ENCODE results near the gene SLC39A11. TPM values are rescaled to one million over a fixed set of nuclear protein-coding genes. Genes with fewer than 3 reads are reported as not detected.
A peak's percentile ranks its signal among the peaks of the same experiment; 100 is the strongest.

SLC39A11 gene
- total and polyA plus RNA-seq, 2 of the 13 experiments (the other 11 are each of a cell fraction or from before 2014, with no cell fraction given) = 17.2 to 31.5 TPM

GRCh38 chr17:72665852-72666851 lies 426.3 kb downstream of the SLC39A11 start (continued):
- TF ChIP-seq PREB (CRISPR knock-in tag; IDR thresholded peaks at IDR 0.05) = no peak
- peak; percentile 48; the same call in 1 of the 2 replicates for TF ChIP-seq ETV5 (CRISPR knock-in tag; IDR thresholded peaks at IDR 0.05; ENCODE audit: borderline replicate concordance)
- no peak for TF ChIP-seq PRDM10 (CRISPR knock-in tag; IDR thresholded peaks at IDR 0.05; ENCODE audit: low read depth)
- 0 out of 2 replicates have a peak, but pooled peaks have one; percentile 51 for TF ChIP-seq ZNF44 (CRISPR knock-in tag; IDR thresholded peaks at IDR 0.05)
- 0 out of 2 replicates have a peak, but pooled peaks have one; percentile 38 for TF ChIP-seq SKIL (CRISPR knock-in tag; IDR thresholded peaks at IDR 0.05; ENCODE audit: borderline replicate concordance)
- TF ChIP-seq KDM5B (CRISPR knock-in tag; IDR thresholded peaks at IDR 0.05; ENCODE audit: borderline replicate concordance) = 0 out of 2 replicates have a peak, but pooled peaks have one; percentile 23
- no peak for TF ChIP-seq ZNF800 (CRISPR knock-in tag; IDR thresholded peaks at IDR 0.05)
- TF ChIP-seq LRRFIP1 (CRISPR knock-in tag; conservative IDR thresholded peaks at IDR 0.05) = no peak
- no peak for TF ChIP-seq ELF1 (CRISPR knock-in tag; IDR thresholded peaks at IDR 0.05)
- no peak for TF ChIP-seq XBP1 (CRISPR knock-in tag; IDR thresholded peaks at IDR 0.05)
- TF ChIP-seq SIX4 (CRISPR knock-in tag; IDR thresholded peaks at IDR 0.05) = no peak
- TF ChIP-seq CEBPG (CRISPR knock-in tag; IDR thresholded peaks at IDR 0.05) = no peak
- peak; percentile 49 for TF ChIP-seq HNF4A (CRISPR knock-in tag; IDR thresholded peaks at IDR 0.05)
- TF ChIP-seq DR1 (CRISPR knock-in tag; IDR thresholded peaks at IDR 0.05) = no peak
- TF ChIP-seq NCOR1 (IDR thresholded peaks at IDR 0.05; ENCODE audit: borderline replicate concordance, low read length) = peak; percentile 54; the same call in 1 of the 2 replicates
- no peak for TF ChIP-seq IKZF4 (CRISPR knock-in tag; IDR thresholded peaks at IDR 0.05; ENCODE audit: borderline replicate concordance, low read depth, not compliant biosample characterization)

All from HepG2 (cell line).